ENCODE measurements around the gene NHLRC4.

Gene NHLRC4

DNA sequence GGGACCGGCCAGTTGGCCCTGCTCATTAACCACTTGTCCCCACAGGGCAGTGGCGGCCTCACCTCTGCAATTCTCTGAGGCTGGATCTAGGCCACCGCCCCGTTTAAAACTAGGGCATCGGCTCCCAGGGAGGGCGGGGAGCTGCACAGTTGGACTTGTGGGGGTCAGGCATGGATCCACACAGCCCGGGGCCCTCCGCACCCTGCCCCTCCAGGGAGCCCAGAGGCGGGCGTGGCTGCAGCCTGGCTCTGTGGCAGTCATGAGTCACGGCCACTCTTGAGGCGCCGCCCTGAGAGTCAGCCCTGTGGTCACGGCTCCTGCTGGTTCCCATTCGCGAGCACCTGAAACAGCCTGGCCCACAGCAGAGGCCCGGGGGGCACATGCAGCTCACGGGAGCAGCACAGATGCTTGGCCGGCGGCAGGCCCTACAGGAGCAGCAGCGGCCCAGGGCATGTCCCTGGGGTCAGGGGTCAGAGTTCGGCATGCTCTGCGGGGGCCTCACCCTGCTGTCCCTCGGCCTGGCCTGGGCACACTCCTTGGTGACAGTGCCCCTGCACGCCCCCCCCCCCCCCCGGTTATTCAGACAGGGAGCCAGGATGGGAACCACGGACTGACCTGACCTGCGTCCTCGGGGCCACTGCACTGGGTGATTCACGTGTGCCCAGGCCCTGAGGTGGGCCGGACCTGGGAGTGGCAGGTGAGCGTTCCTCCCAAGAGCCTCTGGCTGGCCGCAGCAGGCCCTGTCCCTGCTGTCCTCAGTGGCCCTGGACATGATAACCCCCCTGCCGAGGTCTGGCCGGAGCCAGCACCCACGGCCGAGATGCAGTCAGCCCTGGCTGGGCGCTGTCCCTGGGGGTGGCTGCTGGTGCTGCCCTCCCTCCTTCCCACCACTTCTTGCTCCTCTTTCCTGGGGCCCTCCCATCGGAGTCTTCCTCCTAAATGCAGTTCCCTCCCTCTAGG is 31.1 kb upstream of the NHLRC4 start:
- no peak for DNase-seq (ENCODE audit: low read depth in 1 of 2, low spot score in 1 of 2)
- TF ChIP-seq JUND (IDR thresholded peaks at IDR 0.05; ENCODE audit: low read depth) = no peak
- in situ Hi-C loops (cut with HindIII; ENCODE audit: low pct_unique_long_range_greater_than_20kb, low sequenced_read_pairs) = no loop called here

DNA sequence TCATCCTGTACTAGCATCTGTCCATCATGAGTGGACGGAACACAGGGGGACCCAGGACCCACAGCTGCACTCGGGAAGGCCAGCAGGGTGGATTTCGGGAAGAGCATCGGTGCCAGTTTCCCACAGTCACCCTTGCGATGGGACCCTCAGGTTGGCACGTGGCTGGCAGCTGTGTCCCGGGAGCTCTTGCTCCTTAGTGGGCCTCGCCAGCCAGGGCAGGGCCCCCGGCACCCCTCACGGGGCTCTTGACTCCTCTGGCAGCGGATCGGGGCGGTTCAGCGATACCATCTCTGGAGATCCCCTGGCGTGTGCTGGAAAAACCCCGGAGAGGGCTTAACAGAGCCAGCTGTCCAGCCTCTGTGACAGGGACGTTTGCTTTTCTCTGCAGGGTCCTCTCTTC is 30.1 kb upstream of the NHLRC4 start:
- in situ Hi-C loops (cut with HindIII; ENCODE audit: low pct_unique_long_range_greater_than_20kb, low sequenced_read_pairs) = no loop called here
- DNase-seq (ENCODE audit: low read depth in 1 of 2, low spot score in 1 of 2) = no peak
- no peak for TF ChIP-seq JUND (IDR thresholded peaks at IDR 0.05; ENCODE audit: low read depth)

DNA sequence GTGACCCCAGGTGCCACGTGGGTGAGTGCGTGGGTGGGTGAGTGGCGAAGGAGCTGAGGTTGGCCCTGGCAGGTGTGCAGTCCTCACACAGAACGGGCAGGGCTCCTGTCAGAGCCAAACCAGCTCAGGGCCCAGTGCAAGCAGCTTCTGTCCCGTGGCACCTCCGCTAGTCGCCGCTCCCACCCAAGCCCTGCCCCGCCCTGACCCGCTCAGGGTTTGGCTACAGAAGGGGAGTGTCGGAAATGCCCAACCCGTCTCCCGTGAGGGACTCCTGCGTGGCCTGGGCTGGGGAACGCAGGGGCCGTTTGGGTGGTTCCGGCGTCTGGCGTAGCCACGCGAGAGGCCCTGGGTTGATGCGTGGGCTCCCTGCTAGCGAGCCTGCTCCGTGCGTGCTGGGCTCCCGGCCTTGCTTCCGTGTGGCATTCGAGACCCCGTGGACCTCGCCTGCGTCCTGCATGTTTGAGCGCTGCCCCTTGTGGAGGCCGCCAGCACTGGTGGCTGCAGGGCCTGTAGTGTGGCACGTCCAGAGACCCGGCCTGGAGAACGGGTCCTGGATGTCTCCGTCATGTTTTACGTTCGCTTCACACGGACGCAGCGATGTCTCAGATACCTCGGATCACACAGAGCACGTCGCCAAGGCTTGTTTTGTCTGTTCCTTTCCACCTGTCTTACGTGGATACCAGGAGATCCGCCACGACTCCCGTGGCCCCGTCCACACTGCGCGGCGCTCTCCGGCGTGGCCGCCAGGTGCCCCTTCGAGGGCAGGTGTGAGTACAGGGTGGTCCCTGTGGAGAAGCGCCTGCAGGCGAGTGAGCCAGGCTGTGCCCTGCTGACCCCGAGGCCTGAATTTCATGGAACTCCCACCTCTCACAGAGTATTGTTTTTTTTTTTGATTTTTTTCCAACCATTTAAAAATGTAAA is 29.1 kb upstream of the NHLRC4 start:
- no peak for TF ChIP-seq JUND (IDR thresholded peaks at IDR 0.05; ENCODE audit: low read depth)
- in situ Hi-C loops (cut with HindIII; ENCODE audit: low pct_unique_long_range_greater_than_20kb, low sequenced_read_pairs) = no loop called here
- DNase-seq (ENCODE audit: low read depth in 1 of 2, low spot score in 1 of 2) = no peak

DNA sequence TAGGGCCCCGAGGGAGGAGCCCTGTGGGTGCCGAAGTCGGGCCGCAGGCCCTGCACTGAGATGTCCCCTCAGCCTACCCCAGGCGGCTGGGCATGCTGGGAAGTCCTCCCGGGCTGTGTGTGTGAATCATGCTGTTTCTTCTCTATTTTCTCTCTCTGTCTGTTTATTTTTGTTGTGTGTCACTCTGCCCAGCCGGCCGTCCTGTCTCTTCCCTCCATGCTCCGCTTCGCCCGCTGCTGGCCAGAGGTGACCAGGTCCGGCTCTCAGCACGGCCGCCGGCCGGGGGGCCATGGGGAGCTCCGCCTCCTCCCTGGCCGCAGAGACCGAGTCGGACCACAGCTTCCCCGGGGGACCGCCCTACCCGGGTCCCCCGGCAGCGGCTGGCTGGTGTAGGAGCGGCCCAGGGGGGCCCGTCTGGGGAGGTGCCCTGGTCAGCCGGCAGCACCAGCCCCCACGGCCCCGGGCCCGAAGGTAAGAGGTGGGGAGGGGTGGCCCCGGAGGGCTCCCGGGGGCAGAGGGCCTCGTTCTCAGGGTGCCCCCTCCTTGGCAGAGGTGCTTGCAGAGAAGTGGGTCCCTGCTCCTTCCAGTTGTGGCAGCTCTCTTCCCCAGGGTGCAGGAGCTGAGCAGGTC is 26.8 kb upstream of the NHLRC4 start:
- in situ Hi-C loops (cut with HindIII; ENCODE audit: low pct_unique_long_range_greater_than_20kb, low sequenced_read_pairs) = no loop called here
- no peak for DNase-seq (ENCODE audit: low read depth in 1 of 2, low spot score in 1 of 2)
- no peak for TF ChIP-seq JUND (IDR thresholded peaks at IDR 0.05; ENCODE audit: low read depth)

DNA sequence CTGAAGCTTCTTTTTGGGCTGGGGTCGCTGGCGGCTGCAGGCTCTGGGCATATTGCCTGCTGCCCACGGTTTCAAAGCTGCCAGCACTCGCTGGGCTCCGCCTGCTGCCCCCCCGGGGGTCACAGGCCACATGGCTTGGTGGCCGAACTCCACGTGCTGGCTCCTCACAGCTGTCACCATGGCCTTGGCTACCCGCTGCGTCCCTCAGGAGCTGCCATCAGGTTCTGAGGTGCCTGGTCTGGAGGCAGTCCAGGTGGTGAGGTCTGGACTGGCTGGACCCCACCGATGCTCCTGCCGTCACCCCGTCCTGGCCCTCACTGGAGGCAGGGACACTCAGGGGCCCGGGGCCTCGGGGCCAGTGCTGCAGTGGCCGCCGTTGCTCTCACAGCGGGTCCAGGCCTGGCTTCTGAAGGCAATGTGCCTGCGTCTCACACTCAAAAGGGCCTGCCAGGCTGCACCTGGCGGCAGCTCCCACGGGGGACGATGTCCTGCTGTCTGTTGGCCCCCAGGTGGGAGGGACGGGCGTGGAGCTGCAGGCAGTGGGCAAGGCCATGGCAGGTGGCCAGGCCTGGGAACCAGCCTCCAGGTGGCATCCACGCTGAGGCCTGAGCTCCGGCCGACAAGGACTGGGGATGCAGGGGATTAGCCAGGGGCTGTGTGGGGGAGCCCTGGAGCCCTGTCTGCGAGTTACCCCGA is 26.0 kb upstream of the NHLRC4 start:
- no peak for TF ChIP-seq JUND (IDR thresholded peaks at IDR 0.05; ENCODE audit: low read depth)
- in situ Hi-C loops (cut with HindIII; ENCODE audit: low pct_unique_long_range_greater_than_20kb, low sequenced_read_pairs) = no loop called here
- DNase-seq (ENCODE audit: low read depth in 1 of 2, low spot score in 1 of 2) = no peak

DNA sequence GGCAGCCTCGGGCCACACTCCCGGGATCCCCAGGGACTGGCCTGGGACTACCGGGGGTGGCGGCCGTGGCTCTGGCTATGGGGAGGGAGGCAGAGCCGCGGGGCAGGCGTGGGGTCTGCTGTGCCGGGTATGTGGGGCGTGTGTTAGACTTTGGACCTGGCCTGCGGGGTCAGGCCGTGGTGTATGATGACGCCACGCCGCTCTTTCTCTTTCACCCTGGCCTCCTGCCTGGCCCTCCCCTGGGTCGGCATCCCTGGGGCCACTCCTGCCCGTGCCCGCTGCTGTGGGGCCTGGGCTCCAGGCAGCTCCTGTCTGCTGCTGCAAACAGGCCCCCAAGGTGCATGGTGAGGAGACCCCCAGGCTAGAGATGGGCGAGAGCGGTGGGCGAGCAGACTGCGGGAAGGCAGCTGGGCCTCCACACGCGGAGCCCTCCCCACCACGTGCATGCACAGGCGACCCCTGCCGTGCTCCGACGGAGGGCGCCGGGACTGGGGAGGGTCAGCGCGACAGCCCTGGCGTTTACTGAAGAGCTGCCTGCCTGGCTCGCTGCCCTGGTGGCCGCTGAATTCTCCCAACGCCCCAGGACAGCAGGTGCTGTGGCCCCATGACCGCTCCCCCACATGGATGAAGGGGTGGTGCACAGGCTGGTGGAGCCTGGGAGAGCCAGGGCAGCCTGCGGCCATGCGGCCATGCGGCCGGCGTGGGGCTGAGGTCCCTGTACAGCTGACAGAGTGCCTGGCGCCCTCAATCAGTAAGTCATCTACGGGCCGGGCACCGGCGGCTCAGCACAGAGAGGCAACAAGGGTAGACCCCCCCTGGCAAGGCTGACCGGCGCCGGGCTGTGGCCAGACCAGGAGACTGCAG is 23.3 kb upstream of the NHLRC4 start:
- TF ChIP-seq JUND (IDR thresholded peaks at IDR 0.05; ENCODE audit: low read depth) = no peak
- in situ Hi-C loops (cut with HindIII; ENCODE audit: low pct_unique_long_range_greater_than_20kb, low sequenced_read_pairs) = no loop called here
- DNase-seq (ENCODE audit: low read depth in 1 of 2, low spot score in 1 of 2) = no peak

DNA sequence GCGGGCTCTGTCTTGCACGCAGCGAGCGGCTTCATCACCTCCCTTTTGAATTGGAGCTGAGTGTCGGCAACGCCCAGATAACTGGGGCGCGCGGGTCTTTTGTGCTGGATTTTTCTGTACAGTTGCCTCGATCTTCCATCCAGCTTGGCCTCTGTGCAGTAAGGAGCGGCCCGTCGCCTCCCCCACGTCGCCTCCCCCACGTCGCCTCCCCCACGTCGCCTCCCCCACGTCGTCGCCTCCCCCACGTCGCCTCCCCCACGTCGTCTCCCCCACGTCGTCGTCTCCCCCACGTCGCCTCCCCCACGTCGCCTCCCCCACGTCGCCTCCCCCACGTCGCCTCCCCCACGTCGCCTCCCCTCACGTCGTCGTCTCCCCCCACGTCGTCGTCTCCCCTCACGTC is 22.3 kb upstream of the NHLRC4 start:
- in situ Hi-C loops (cut with HindIII; ENCODE audit: low pct_unique_long_range_greater_than_20kb, low sequenced_read_pairs) = no loop called here
- TF ChIP-seq JUND (IDR thresholded peaks at IDR 0.05; ENCODE audit: low read depth) = no peak
- no peak for DNase-seq (ENCODE audit: low read depth in 1 of 2, low spot score in 1 of 2)

DNA sequence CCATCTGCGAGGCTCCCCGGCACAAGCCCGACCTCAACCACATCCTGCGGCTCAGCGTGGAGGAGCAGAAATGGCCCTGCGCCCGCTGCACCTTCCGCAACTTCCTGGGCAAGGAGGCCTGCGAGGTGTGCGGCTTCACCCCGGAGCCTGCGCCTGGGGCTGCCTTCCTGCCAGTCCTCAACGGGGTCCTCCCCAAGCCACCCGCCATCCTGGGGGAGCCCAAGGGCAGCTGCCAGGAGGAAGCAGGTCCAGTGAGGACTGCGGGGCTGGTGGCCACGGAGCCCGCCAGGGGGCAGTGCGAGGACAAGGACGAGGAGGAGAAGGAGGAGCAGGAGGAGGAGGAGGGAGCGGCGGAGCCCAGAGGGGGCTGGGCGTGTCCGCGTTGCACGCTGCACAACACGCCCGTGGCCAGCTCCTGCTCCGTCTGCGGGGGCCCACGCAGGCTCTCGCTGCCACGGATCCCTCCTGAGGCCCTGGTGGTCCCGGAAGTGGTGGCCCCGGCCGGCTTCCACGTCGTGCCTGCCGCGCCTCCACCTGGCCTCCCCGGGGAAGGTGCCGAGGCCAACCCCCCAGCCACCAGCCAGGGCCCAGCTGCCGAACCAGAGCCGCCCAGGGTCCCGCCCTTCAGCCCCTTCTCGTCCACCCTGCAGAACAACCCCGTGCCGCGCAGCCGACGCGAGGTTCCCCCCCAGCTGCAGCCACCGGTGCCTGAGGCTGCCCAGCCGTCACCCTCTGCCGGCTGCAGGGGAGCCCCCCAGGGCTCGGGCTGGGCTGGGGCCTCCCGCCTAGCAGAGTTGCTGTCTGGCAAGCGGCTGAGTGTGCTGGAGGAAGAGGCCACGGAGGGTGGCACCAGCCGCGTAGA is 19.7 kb upstream of the NHLRC4 start:
- DNase-seq (ENCODE audit: low read depth in 1 of 2, low spot score in 1 of 2) = no peak
- in situ Hi-C loops (cut with HindIII; ENCODE audit: low pct_unique_long_range_greater_than_20kb, low sequenced_read_pairs) = no loop called here

DNA sequence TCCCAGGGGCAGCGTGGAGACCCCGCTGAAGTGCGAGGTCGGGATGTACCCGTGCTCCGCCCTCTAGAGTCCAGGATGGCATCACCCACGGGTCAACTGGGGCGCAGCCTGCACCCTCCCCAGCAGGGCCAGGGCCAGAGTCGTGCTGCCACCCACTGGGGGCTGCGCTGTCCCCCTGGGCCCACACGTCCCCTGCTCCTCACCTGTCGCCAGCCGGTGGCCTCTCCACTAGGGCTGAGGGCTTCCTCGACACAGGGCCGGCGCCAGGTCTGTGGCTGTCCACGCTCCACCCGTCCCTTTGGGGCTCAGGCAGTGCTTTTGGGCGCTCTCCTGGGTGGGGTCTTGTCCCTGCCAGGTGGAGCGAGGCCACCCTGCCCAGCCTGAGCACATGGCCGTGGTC is 18.2 kb upstream of the NHLRC4 start:
- DNase-seq (ENCODE audit: low read depth in 1 of 2, low spot score in 1 of 2) = no peak
- no peak for TF ChIP-seq JUND (IDR thresholded peaks at IDR 0.05; ENCODE audit: low read depth)
- in situ Hi-C loops (cut with HindIII; ENCODE audit: low pct_unique_long_range_greater_than_20kb, low sequenced_read_pairs) = no loop called here

More for the DNA sequence above, 19.7 kb upstream of the NHLRC4 start:
- no peak for TF ChIP-seq JUND (IDR thresholded peaks at IDR 0.05; ENCODE audit: low read depth)

DNA sequence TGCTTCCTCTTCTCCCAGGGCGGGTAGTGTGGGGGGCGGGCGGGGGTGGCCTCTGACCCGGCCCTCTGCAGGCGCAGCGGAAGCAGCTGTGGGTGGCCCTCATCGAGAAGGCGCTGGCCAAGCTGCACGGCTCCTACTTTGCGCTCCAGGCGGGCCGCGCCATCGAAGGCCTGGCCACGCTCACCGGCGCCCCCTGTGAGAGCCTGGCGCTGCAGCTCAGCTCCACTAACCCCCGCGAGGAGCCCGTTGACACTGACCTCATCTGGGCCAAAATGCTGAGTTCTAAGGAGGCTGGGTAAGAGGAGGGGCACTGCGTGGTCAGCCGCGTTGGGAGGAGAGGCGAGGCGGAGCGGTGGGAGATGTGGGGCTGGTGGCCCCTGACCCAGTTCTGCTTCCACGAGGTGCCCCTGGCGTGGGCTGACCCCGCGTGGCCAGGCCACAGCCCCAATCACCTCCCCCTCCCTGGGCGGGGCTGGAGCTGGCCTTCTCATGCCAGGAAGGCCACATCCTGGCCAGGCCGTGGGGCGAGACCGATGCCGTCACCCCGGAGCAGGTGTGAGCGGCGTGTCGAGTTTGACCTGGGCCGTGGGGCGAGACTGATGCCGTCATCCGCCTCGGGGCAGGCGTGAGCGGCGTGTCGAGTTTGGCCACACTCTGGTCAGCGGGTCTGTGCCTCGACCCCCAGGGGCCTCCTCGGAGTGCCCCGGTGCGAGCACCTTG is 17.1 kb upstream of the NHLRC4 start:
- DNase-seq (ENCODE audit: low read depth in 1 of 2, low spot score in 1 of 2) = no peak
- in situ Hi-C loops (cut with HindIII; ENCODE audit: low pct_unique_long_range_greater_than_20kb, low sequenced_read_pairs) = no loop called here
- TF ChIP-seq JUND (IDR thresholded peaks at IDR 0.05; ENCODE audit: low read depth) = no peak
